ENCODE data around the gene CCR6. TPM values are rescaled to one million over a fixed set of nuclear protein-coding genes. Genes with fewer than 3 reads are reported as not detected.
A peak's percentile ranks its signal among the peaks of the same experiment; 100 is the strongest.

Gene CCR6
- total and polyA plus RNA-seq, 2 of the 13 experiments (the other 11 are each of a cell fraction or from before 2014, with no cell fraction given): 4.5 to 8.7 TPM

DNA sequence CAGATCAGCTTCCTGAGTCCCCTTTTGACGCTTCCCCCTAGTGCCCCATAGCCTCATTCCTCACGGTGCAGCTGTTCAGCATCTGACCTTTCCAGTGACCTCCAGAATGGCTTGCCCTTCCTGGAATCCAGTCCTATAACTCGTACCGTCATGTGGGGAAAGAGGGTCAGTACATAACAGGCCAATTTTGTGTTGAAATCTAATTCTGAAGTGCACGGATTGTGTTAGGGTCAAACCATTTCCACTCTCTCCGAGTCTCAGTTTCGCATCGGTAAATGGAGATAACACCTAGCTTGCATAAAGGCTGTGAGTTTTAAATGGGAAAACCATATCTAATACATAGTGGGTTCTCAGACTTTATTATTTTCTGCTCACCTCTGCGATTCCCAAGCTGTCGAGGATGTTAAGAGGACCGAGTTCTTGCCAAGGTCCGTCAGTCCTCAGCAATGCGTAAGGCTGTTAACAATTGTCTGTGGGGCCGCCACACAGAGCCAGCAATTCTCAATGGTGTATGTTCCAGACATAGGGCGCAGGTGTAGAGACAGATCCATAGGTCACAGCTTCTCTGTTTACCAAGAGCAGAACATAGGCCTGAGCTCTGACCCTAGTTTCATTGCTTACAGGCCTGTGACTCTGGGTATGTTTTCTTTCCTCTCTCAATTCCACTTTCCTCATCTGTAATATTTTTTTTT lies 45.5 kb upstream of the CCR6 start (continued):
- TF ChIP-seq ZFX (CRISPR knock-in tag; IDR thresholded peaks at IDR 0.05; ENCODE audit: low read depth) (peak; percentile 81), RAD21 (CRISPR knock-in tag; IDR thresholded peaks at IDR 0.05) (0 out of 2 replicates have a peak, but pooled peaks have one; percentile 25), SAFB2 (CRISPR knock-in tag; IDR thresholded peaks at IDR 0.05; ENCODE audit: borderline replicate concordance, low read depth) (no peak), ZNF44 (CRISPR knock-in tag; IDR thresholded peaks at IDR 0.05) (peak; percentile 73; the same call in 1 of the 2 replicates), DR1 (CRISPR knock-in tag; IDR thresholded peaks at IDR 0.05) (no peak)

DNA sequence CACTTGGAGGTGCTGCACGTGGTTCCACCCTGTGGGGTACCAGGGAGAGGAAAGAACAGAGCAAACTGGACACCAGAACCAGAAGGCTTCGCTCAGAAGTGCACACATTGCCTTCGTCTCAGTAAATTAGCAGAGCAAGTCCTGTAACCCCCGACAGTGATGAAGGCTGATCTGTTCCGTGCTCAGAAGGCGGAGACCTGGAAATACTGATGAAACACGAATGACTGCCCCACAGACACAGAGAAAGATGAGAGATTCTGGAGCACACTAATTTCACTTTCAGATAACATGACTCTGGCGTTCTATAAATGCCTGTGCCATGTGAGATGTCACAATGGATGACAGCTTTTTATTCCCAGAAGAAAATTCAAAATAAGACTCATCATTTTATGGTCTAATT lies 44.2 kb upstream of the CCR6 start:
- no TSS peak for BruUV-seq (replicated peaks)
- H2AFZ ChIP-seq (ENCODE audit: low read length): no peak overlapping the region
- H4K20me1 ChIP-seq (ENCODE audit: insufficient read depth, low read length): no peaks in the 10 kb centered on the region
- FAIRE-seq (no peak), ATAC-seq (no peak), DNase-seq (ENCODE audit: low spot score) (no peak)
- 57% methylated on average over 8 of the region's 8 CpGs for WGBS (ENCODE audit: low lambda C conversion rate)
- no peak overlapping the region for H3K4me2 ChIP-seq (ENCODE audit: low read depth, low read length)
- peaks cover 27% of the 10 kb centered on the region for H3K4me1 ChIP-seq (ENCODE audit: insufficient read depth, low read length)
- in situ Hi-C loops (cut with HindIII; ENCODE audit: extremely low pct_ligation_motif_present, low pct_unique_long_range_greater_than_20kb) (no loop called here), intact Hi-C loops (cut with micrococcal nuclease; ENCODE audit: unreplicated experiment) (loop anchor here (5.0 kb wide), 1 partner anchor 44 kb away; the partner anchor contains the start of gene CCR6)
- no peaks in the 10 kb centered on the region for H3K79me2 ChIP-seq (ENCODE audit: insufficient read depth, low read length)
- H3K4me3 ChIP-seq (replicated peaks in 1 of 3; ENCODE audit: insufficient read depth in 1 of 3, low read depth in 2 of 3, low read length in 3 of 3): no peak overlapping the region
- no peak overlapping the region for H3K27ac ChIP-seq (ENCODE audit: extremely low read length, insufficient read depth, low read length)
- H3K9me3 ChIP-seq (ENCODE audit: low read length): 0 out of 2 replicates have a peak, but pooled peaks cover under 1% of the 10 kb centered on the region
- peaks cover 0 to 2% of the 10 kb centered on the region in 2 experiments; a peak in 1 of 5 replicates for H3K27me3 ChIP-seq (ENCODE audit: control insufficient read depth in 1 of 2, insufficient read depth in 2 of 2, low read length in 2 of 2)
- TF ChIP-seq FOXK2 (IDR thresholded peaks at IDR 0.05) (no peak), JARID2 (CRISPR knock-in tag; IDR thresholded peaks at IDR 0.05; ENCODE audit: insufficient replicate concordance) (no peak), FLYWCH1 (CRISPR knock-in tag; IDR thresholded peaks at IDR 0.05) (no peak), ZNF558 (CRISPR knock-in tag; IDR thresholded peaks at IDR 0.05; ENCODE audit: borderline replicate concordance) (no peak), SAFB2 (CRISPR knock-in tag; IDR thresholded peaks at IDR 0.05; ENCODE audit: borderline replicate concordance, low read depth) (no peak)
- H3K9ac ChIP-seq (ENCODE audit: insufficient read depth, low read depth, low read length): no peak overlapping the region
- no peaks in the 10 kb centered on the region for H3K36me3 ChIP-seq (replicated peaks in 1 of 2; ENCODE audit: control insufficient read depth in 1 of 2, insufficient read depth in 2 of 2, low read length in 2 of 2)
- ChIA-PET POLR2A (no interaction called here), CTCF (ENCODE audit: low intra/inter-chr PET ratio, low total read pairs) (no interaction called here)

Measured in HepG2 (cell line).